Transverse colon (tissue), 4 donors: ENCODE measurements around the gene ADPRS.

Source experiments
- CTCF ChIP-seq, 5 experiments: fragments of 200-600 bp in 3 of 5; fragments of 450-650 bp in 2 of 5; sonication (generic) in 3 of 5; IDR thresholded peaks; 1 replicate in 2 of 5; 2 replicates in 3 of 5; pipeline ENCODE4 v1.5.1; 2016 to 2017; ENCODE audit warnings: antibody characterized with exemption in 5 of 5, inconsistent platforms in 3 of 5, mild to moderate bottlenecking in 2 of 5, moderate library complexity in 1 of 5
- POLR2AphosphoS5 ChIP-seq, 3 donors: sonication (generic); formaldehyde crosslinking; IDR thresholded peaks; one replicate each; pipeline ENCODE4 v1.6.1; 2016; ENCODE audit warnings: antibody characterized with exemption in 3 of 3

GRCh38 chr1:36118447-36119204 lies 29.9 kb downstream of the ADPRS start:
- no peak for TF ChIP-seq CTCF (IDR thresholded peaks at IDR 0.05)
- TF ChIP-seq POLR2AphosphoS5 (IDR thresholded peaks at IDR 0.05): no peak
